Measurements from ENCODE around the gene CCL4L2. TPM values are rescaled to one million over a fixed set of nuclear protein-coding genes. Genes with fewer than 3 reads are reported as not detected.
A peak's percentile ranks its signal among the peaks of the same experiment; 100 is the strongest.
"Not testable (repeated sequence)": the region's sequence is repeated elsewhere in the genome, so short reads cannot be mapped to it uniquely, and the experiment has no call there.

CCL4L2 gene
- total and polyA plus RNA-seq, 5 donors, result 0.34 to 0.74 TPM; not detected in 3

DNA sequence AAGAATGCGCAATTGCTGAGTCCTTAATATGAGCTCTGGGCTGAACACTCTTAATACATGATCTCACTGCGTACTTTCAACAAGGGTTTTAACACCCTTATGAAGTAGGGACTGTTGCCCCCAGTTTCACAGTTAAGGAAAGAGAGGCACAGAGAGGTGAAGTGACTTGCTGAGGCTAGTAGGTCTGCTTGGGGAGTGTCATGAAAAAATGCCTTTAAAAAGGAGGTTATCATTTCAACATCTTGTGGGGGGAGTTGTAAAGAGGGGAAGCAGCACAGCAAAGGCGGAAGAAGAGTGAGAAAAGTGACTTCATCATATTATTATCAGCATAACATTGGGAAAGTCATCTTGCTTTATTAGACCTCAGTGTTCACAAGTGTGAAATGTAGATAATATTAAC is 2.1 kb downstream of the CCL4L2 start:
- ATAC-seq (no peak), DNase-seq (no peak)
- intact Hi-C loops (cut with DNase I), result no loop called here
- Histone ChIP-seq H3K27ac (ENCODE audit: low read length) (no peak overlapping the region), H3K9me3 (ENCODE audit: control insufficient read depth, low read length) (no peaks in the 10 kb centered on the region), H3K27me3 (ENCODE audit: control insufficient read depth, insufficient read depth) (no peaks in the 10 kb centered on the region), H3K4me1 (ENCODE audit: control insufficient read depth, insufficient read depth, low read length) (no peaks in the 10 kb centered on the region), H3K4me3 (ENCODE audit: low read length) (no peak overlapping the region)
- whole genome bisulfite sequencing, result 92% methylated on average over 3 of the region's 3 CpGs

DNA sequence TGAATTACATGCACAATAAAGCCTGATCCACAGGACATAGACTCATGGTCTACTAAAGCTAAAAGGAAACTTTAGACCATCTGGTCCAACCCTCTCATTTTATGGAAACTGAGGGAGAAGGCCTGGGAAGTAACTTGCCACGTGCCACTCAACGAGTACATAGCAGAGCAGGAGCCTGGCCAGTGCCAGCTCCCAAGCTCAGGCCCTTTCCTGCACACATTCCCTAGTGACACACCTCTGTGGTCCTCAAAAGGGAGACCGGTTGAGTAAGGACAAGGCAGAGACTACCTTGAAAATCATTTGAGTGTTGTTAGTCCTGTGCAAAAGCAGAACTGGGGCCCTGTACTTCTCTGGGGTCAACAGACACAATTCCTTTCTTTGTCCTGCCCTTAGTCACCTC is 2.8 kb downstream of the CCL4L2 start:
- DNase-seq (no peak), ATAC-seq (no peak)
- Histone ChIP-seq H3K4me1 (ENCODE audit: control insufficient read depth, insufficient read depth, low read length) (no peaks in the 10 kb centered on the region), H3K27me3 (ENCODE audit: control insufficient read depth, insufficient read depth) (no peaks in the 10 kb centered on the region), H3K9me3 (ENCODE audit: control insufficient read depth, low read length) (no peaks in the 10 kb centered on the region), H3K4me3 (ENCODE audit: low read length) (no peak overlapping the region), H3K27ac (ENCODE audit: low read length) (no peak overlapping the region)
- WGBS, result 84% methylated on average over 3 of the region's 3 CpGs
- intact Hi-C loops (cut with DNase I), result no loop called here

DNA sequence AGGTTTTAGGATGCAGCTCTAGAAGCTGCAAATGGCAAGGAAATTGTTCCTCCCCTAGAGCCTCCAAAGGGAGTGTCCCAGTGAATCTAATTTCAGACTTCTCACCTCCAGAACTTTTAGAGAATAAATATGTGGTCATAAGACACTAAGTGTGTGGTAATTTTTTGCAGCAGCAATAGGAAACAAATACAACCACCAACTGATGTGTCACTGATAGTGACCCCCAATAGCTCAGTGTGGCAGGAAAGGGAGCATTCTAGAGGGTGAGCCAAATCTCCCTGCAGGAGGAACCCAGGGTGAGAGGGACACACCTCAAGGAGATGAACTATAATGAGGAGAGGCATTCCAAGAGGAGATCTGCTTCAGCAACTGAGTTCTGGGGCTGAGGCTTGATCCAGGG is 4.1 kb downstream of the CCL4L2 start:
- DNase-seq (no peak), ATAC-seq (no peak)
- intact Hi-C loops (cut with DNase I), result no loop called here
- Histone ChIP-seq H3K27me3 (ENCODE audit: control insufficient read depth, insufficient read depth) (no peaks in the 10 kb centered on the region), H3K9me3 (ENCODE audit: control insufficient read depth, low read length) (no peaks in the 10 kb centered on the region), H3K27ac (ENCODE audit: low read length) (no peak overlapping the region), H3K4me3 (ENCODE audit: low read length) (no peak overlapping the region), H3K4me1 (ENCODE audit: control insufficient read depth, insufficient read depth, low read length) (no peaks in the 10 kb centered on the region)

DNA sequence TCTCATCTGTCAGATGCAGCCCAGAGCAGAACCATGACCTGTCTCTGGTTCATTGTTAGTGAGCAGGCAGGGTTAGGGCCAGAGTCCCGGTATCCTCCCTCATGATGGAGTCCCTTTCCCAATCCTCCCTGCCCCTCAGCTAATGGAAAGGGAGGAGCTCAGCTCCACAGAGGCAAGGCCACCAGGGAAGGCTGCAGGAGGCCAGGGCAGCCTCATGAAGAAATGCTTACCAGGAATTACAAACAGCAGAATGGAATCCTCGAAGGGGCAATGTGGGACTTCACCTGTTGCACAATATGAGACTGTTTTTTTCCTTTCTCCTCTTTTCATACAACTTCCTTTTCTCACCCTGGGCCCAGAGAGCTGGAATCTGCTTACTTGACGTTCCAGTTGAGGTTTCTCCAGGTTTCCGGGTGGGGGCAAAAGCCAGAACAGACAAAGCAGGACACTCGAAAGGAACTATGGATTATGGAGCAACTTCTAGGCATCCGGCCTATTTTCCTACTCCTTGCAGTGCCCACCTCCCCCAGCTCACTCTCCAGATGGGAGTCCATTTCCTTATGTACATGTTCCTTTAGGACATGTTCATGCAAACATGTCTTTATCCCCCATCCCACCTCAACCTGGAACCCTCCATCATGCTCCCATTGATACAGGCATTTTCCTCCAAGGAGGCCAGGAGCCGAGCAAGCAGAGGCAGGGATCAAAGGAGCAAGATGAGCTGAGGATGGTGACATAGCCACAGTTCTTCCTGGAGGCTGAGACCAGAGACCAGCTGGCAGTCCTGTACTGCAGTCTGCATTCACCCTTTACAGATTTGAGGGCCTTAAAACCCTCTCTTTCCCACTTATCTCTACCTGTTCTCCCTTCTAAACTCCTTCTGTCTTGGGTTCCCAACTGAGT is 4.8 kb downstream of the CCL4L2 start:
- H3K27ac ChIP-seq (ENCODE audit: low read length); H3K27me3 ChIP-seq (ENCODE audit: control insufficient read depth, insufficient read depth); H3K4me1 ChIP-seq (ENCODE audit: control insufficient read depth, insufficient read depth, low read length); intact Hi-C loops (cut with DNase I); H3K9me3 ChIP-seq (ENCODE audit: control insufficient read depth, low read length); DNase-seq; ATAC-seq; H3K4me3 ChIP-seq (ENCODE audit: low read length): not testable (repeated sequence)
- 75% methylated on average over 7 of the region's 7 CpGs for WGBS

DNA sequence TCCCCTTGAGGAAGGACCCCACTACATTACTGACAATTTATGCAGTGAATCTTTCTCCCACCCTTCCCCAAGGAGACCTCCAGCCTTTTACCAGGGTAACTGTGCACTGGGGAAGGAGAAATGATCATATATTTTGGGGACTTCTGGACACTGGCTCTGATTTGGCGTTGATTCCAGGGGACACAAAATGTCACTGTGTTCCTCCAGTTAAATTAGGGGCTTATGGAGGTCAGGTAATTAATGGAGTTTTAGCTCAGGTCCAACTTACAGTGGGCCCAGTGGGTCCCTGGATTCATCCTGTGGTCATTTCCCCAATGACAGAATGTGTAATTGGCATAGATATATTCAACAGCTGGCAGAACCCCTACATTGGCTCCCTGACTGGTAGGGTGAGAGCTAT is 8.7 kb downstream of the CCL4L2 start:
- DNase-seq; H3K27me3 ChIP-seq (ENCODE audit: control insufficient read depth, insufficient read depth); intact Hi-C loops (cut with DNase I); H3K4me3 ChIP-seq (ENCODE audit: low read length); H3K4me1 ChIP-seq (ENCODE audit: control insufficient read depth, insufficient read depth, low read length); H3K27ac ChIP-seq (ENCODE audit: low read length); ATAC-seq; H3K9me3 ChIP-seq (ENCODE audit: control insufficient read depth, low read length): not testable (repeated sequence)
- 87% methylated on average over 1 of the region's 1 CpG for WGBS

DNA sequence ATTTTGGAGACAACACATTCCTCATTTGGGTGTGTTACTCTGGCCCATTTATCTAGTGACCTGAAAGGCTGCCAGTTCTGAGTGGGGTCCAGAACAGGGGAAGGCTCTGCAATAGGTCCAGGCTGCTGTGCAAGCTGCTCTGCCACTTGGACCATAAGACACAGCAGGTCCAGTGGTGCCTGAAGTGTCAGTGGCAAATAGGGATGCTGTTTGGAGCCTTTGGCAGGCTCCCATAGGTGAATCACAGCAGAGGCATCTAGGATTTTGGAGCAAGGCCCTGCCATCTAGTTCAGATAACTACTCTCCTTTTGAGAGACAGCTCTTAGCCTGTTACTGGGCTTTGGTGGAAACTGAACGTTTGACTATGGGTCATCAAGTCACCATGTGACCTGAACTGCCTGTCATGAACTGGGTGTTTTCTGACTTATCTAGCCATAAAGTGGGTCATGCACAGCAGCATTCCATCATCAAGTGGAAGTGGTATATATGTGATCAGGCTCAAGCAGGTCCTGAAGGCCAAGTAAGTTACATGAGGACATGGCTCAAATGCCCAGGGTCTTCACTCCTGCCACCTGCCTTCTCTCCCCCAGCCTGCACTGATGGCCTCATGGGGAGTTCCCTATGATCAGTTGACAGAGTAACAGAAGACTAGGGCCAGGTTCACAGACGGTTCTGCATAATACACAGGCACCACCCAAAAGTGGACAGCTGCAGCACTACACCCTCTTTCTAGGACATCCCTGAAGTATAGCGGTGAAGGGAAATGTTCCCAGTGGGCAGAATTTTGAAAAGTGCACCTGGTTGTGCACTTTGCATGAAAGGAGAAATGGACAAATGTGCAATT is 10.1 kb downstream of the CCL4L2 start:
- DNase-seq; H3K27me3 ChIP-seq (ENCODE audit: control insufficient read depth, insufficient read depth); ATAC-seq; intact Hi-C loops (cut with DNase I); H3K9me3 ChIP-seq (ENCODE audit: control insufficient read depth, low read length); H3K4me3 ChIP-seq (ENCODE audit: low read length); H3K4me1 ChIP-seq (ENCODE audit: control insufficient read depth, insufficient read depth, low read length); H3K27ac ChIP-seq (ENCODE audit: low read length): not testable (repeated sequence)
- WGBS, result 70% methylated on average over 3 of the region's 3 CpGs

DNA sequence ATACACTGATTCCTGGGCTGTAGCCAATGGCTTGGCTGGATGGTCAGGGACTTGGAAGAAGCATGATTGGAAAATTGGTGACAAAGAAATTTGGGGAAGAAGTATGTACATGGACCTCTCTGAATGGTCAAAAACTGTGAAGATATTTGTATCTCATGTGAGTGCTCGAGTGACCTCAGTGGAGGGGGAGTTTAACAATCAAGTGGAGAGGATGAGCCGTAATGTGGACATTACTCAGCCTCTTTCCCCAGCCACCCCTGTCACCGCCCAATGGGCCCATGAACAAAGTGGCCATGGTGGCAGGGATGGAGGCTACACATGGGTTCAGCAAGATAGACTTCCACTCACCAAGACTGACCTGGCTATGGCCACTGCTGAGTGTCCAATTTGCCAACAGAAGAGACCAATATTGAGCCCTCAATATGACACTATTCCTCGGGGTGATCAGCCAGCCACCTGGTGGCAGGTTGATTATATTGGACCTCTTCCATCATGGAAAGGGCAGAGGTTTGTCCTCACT is 10.8 kb downstream of the CCL4L2 start:
- H3K27me3 ChIP-seq (ENCODE audit: control insufficient read depth, insufficient read depth); ATAC-seq; H3K4me1 ChIP-seq (ENCODE audit: control insufficient read depth, insufficient read depth, low read length); intact Hi-C loops (cut with DNase I); DNase-seq; H3K4me3 ChIP-seq (ENCODE audit: low read length); H3K9me3 ChIP-seq (ENCODE audit: control insufficient read depth, low read length); H3K27ac ChIP-seq (ENCODE audit: low read length): not testable (repeated sequence)
- WGBS, result 83% methylated on average over 4 of the region's 4 CpGs

DNA sequence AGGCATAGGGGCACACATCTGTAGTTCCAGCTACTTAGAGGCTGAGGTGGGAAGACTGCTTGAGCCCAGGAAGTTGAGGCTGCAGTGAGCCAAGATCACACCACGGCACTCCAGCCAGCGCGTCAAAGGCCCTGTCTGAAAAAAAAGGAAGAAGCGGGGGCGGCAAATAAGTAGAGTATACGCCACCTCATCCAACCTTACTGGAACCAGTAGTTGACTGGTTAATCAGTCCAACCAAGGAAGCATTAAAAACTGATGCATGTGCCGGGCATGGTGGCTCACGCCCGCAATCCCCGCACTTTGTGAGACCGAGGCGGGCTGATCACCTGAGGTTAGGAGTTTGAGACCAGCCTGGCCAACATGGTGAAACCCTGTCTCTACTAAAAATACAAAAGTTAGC is 12.1 kb downstream of the CCL4L2 start:
- H3K4me3 ChIP-seq (ENCODE audit: low read length); H3K27ac ChIP-seq (ENCODE audit: low read length); DNase-seq; intact Hi-C loops (cut with DNase I); H3K4me1 ChIP-seq (ENCODE audit: control insufficient read depth, insufficient read depth, low read length); ATAC-seq; H3K27me3 ChIP-seq (ENCODE audit: control insufficient read depth, insufficient read depth); H3K9me3 ChIP-seq (ENCODE audit: control insufficient read depth, low read length): not testable (repeated sequence)
- 86% methylated on average over 12 of the region's 12 CpGs for WGBS

DNA sequence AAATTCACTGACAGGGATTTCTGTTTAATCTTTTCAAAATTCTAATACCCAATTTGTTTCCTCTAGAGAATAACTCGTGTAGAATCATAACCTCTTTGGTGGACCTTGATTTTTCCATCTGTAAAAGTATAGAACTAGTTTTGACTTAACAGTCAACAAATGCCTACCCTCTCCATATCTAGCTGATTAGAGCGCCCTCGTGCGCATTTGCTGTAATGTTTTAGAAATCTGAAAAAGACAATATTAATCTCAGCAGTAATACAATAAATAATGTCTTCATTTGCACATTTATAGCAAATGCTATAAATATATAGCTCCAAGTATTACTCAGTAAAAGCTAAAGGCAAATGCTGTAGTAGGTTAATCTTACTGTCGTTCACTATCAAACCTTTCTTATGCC is 18.8 kb downstream of the CCL4L2 start:
- peak in 1 of 3 donors; percentile 22 for DNase-seq
- 49% methylated on average over 4 of the region's 5 CpGs for WGBS
- intact Hi-C loops (cut with DNase I), result not testable (repeated sequence)

DNA sequence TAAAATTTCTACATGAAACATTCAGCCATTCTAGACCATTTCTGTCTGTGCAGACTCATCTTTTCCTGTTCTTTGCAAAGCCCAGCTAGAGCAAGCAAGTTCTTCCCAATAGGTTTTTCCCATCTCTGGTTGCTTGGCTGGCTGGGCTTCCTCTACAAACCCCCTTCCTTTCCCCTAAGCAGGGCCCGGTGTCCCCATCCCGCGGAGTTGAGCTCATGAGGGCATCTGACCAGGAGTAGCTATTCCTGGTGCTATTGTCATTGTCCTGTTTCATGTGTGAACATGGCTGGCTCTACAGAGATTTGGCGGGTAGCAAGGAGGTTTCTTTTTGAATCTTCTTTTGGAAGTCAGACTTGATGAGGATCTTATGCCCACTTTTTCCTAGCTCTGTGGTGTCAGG is 31.2 kb downstream of the CCL4L2 start:
- H3K4me3 ChIP-seq (ENCODE audit: low read length); H3K9me3 ChIP-seq (ENCODE audit: control insufficient read depth, low read length); H3K27ac ChIP-seq (ENCODE audit: low read length); H3K27me3 ChIP-seq (ENCODE audit: control insufficient read depth, insufficient read depth); H3K4me1 ChIP-seq (ENCODE audit: control insufficient read depth, insufficient read depth, low read length); ATAC-seq; DNase-seq; intact Hi-C loops (cut with DNase I): not testable (repeated sequence)
- 75% methylated on average over 3 of the region's 4 CpGs for WGBS

More for the DNA sequence above, 18.8 kb downstream of the CCL4L2 start:
- ATAC-seq; H3K4me3 ChIP-seq (ENCODE audit: low read length); H3K4me1 ChIP-seq (ENCODE audit: control insufficient read depth, insufficient read depth, low read length); H3K27me3 ChIP-seq (ENCODE audit: control insufficient read depth, insufficient read depth); H3K9me3 ChIP-seq (ENCODE audit: control insufficient read depth, low read length); H3K27ac ChIP-seq (ENCODE audit: low read length): not testable (repeated sequence)

Measured in right cardiac atrium (tissue), 5 donors.